GM18858 (cell line): ENCODE data around the gene FAF1.

Experiments
- ATAC-seq: cut with Tn5 transposase; IDR thresholded peaks from one replicate; pipeline ENCODE4 v1.9.1; 2021; ENCODE audit not compliant: unreplicated experiment

The FAF1 gene

DNA sequence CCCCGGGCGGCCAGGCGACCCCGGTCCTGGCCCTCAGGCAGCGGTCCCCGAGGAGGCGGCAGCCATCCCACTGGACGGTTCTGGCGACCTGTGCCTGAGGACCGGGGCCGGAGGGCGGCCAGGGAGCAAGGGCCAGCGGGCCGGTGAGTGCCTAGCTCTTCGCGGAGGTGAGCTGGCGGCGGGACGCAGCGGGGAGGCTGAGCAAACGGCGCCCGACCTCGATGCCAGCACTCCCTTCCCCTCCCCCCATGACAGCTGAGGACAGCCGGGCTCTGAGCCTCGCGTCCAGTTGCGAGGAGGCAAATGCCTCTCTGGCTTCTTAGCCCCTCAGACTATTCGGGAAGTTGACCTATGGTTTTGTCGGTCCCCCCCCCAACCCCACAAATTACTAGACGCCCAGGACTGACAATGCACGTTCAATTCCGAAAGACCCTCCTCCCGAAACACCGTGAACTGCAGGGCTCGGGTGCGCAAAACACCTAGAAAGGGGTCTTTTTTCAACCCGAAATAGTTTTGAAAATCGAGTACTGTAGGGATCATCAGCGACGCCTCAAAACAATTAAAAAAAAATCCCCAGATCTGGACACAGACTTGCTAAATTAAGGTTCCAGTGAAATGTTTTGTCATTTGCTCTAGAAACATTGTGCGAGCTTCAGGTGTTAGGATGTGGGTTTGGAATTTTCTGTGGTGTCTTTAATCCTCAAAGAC is 18.2 kb upstream of the FAF1 start:
- peak; percentile 33 for ATAC-seq

- peak; percentile 28 for ATAC-seq
Observed at GRCh38 chr1:50977575-50978143, 17.6 kb upstream of the FAF1 start.

- ATAC-seq = peak; percentile 41
Observed at GRCh38 chr1:50976890-50977574, 17.0 kb upstream of the FAF1 start.

DNA sequence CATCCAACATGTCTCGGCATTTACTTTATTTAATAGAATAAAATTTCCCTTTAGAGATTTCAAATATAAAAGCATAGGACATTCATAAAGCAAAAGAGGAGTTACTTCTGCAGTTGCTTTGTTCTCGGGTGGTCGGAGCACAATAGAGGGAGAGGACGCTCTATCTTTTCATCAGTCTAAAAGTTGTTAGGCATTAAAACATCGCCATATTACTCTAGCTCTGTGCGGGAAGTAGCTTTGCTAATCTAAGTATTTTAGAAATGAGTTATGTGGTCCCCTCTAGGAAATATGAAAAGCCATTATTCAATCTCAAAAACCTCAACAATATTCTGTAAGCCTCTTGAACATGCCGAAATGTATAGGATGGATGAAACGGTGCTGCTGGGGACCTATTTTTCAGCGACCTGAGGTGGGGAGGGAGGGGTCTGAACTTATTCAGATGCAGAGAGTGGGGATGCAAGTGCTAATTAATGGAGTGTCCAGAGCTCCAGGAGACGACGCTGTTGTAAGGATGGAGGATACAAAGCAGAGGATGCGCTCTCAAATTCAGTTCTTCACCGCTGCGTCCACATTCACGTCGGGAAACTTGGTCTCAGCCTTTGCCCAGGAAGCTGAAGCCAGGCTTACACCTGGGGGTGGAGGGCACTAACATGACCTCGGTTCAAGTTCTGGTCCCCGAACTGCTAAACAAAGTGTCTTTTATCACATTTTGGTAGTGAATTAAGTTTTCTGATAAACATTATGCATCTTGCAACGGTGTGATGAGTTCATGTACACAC is 16.2 kb upstream of the FAF1 start:
- ATAC-seq = no peak

GRCh38 chr1:50975436-50975835 is 15.4 kb upstream of the FAF1 start:
- no peak for ATAC-seq

DNA sequence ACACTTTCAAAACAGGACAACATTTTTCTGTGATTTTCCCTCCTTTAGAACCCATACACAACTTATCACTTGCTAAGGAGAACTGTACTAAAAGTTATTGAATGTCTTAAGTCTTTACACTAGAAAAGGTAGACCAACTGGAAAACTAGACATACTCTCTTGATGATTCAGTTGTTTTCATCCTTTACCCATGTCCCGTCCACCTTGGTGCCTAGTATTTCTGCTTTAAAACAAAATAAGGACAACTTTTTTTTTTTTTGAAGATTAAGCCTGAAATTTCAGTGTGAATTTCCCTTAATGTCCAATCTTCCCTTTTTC is 14.5 kb upstream of the FAF1 start:
- ATAC-seq = no peak

GRCh38 chr1:50973875-50974617 is 14.0 kb upstream of the FAF1 start:
- no peak for ATAC-seq

- no peak for ATAC-seq
Observed at GRCh38 chr1:50973255-50973654, 13.2 kb upstream of the FAF1 start.

DNA sequence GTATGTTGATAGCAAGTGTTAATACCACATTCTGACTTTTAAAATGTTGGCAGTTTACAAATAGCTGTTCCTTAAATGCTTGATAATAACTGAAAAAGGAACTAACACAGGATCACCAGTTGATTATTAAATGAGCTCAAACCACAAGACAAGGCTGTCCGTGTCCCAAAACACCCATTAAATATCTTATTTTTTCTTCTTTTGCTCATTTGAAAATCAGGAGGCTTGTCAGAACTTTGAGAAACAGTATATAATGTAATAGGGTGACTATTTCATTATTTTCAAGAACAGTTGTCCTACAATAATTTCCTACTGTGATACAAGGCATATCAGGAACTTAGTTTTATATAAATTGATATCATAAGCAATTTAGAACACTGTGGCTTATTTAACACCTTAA is 12.7 kb upstream of the FAF1 start:
- ATAC-seq = no peak

GRCh38 chr1:50971748-50972305 is 11.8 kb upstream of the FAF1 start:
- no peak for ATAC-seq

GRCh38 chr1:50970931-50971582 is 11.0 kb upstream of the FAF1 start:
- ATAC-seq = no peak

DNA sequence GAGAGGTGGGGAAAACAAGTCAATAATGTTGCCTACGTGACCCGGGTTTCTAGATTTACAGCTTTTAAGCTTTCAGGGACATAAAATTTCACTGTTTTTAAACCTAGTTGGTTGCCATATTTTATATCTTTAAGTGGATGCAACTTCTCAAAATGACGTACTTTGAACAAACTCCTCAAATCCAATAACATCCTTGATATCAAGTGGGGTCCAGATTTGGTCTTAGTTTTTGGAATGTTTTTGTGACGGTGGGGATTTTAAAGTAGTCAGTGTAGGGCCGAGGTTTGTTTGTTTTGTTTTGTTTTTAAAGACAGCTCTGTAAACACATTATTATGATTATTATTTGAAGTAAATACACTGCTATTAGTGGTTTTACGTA is 10.4 kb upstream of the FAF1 start:
- no peak for ATAC-seq

- peak; percentile 24 for ATAC-seq
Observed at GRCh38 chr1:50969611-50970508, 9.8 kb upstream of the FAF1 start, which contains the start of gene CDKN2C. Gene CDKN2C, plus strand, starts transcription at chr1:50970245. Its CDS starts 124 bp downstream, at chr1:50970369.

DNA sequence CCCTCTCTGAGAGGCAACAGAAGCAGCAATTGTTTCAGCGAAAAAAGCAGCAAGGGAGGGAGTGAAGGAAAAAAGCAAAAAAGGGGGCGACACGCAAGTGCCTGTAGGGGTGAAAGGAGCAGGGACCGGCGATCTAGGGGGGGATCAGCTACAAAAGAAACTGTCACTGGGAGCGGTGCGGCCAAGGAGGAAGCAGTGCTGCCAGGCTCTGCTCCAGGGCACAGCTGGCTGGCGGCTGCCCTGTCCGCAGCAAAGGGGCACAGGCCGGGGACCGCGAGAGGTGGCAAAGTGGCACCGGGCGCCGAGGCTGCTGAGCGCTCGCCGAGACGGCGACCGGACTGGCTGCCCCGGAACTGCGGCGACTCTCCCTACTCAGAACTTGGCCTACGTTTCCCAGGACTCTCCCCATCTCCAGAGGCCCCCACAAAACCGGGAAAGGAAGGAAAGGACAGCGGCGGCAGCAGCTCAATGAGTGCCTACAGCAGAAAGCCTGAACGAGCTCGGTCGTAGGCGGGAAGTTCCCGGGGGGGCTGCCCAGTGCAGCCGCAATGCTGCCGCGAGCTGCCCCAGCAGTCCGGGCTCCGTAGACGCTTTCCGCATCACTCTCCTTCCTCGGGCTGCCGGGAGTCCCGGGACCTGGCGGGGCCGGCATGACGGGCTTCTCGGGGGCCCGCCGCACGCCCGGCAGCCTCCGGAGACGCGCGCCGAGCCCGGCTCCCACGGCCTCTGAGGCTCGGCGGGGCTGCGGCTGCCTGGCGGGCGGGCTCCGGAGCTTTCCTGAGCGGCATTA is 8.9 kb upstream of the FAF1 start:
- ATAC-seq = peak; percentile 7

DNA sequence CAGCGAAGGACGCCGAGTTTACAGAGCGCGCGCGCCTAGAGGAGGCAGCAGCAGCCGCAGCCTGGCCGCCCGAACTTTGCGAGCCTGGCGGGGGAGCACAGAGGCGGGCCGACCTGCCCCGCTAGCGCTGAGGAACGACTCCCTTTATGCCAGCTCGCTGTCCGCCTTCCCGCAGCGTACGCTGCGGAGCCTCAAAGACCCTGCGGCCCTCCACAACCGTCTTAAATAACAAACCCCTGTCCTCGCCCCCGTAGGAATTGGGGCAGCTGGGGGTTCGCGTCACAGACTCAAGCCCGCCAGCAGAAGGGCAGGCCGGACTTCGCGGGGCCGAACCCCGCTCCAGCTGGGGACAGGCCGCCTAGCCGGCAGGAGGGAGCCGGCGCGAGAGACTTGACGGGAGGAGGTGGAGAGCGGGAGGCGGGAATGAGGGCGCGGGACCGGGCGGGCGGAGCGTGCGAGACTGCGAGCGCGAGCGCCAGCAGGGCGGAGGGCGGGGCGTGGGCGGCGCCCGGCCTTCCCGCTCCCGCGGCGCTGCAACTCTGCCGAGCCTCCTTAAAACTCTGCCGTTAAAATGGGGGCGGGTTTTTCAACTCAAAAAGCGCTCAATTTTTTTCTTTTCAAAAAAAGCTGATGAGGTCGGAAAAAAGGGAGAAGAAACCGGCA is 8.2 kb upstream of the FAF1 start:
- peak; percentile 41 for ATAC-seq

DNA sequence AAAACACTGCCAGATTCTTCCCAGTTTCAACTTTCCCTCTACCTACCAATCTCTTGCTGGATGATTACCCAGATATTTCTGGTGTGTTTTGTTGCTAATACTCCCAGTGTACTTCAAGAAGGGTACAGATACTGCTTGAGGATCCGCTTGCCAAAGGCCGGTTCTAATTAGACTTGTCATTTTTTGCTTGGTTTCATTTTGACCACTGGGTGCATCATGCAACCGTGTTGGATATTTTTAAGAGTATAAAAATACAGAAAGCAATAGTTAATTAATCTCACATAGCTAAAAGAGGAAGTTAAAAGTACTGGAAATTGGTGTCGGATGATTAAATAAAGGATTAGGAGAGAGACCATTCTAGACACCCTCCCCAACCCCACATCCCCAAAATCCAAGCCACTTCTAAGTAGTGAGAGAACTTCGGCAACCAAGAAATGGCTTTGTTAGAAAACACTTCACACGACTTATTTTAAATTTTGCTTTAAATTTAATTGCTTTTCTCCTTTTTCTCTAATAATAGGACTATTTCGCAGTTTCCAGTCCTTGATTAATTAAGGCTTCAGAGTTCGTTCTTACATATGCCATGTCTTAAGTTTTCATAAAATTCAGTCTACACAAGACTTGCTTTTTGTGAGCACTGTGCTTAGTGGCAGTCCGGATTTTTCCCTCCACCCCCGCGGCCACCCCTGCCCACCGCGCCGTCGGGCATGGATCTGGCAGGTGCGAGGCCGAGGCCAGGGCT is 7.5 kb upstream of the FAF1 start:
- ATAC-seq = no peak

GRCh38 chr1:50966991-50967390 is 6.9 kb upstream of the FAF1 start:
- ATAC-seq = no peak
